ENCODE data around the gene TMEM54. TPM values are rescaled to one million over a fixed set of nuclear protein-coding genes. Genes with fewer than 3 reads are reported as not detected.

TMEM54 gene
- total and polyA plus RNA-seq, 4 donors = 0.92 to 10.9 (median 2.6) TPM

GRCh38 chr1:32925403-32926162 lies 24.4 kb upstream of the TMEM54 start:
- TF ChIP-seq EGR1 (IDR thresholded peaks at IDR 0.05; ENCODE audit: low read depth in 2 of 2) = no peak
- no peak for TF ChIP-seq SP1 (IDR thresholded peaks at IDR 0.05)
- no peak for TF ChIP-seq HNF4A (conservative IDR thresholded peaks at IDR 0.05)
- TF ChIP-seq NR2F2 (IDR thresholded peaks at IDR 0.05) = no peak
- Histone ChIP-seq H3K4me3 (ENCODE audit: low read depth in 1 of 3, low read length in 3 of 3) (no peak overlapping the region), H3K36me3 (ENCODE audit: control insufficient read depth in 4 of 4, insufficient read depth in 3 of 4, low read depth in 1 of 4, low read length in 3 of 4) (no peaks in the 10 kb centered on the region), H3K9ac (ENCODE audit: low read depth in 1 of 2, low read length in 2 of 2) (no peak overlapping the region), H3K4me1 (ENCODE audit: control insufficient read depth in 4 of 4, insufficient read depth in 4 of 4, low read length in 3 of 4) (peaks cover 3 to 7% (median 6%) of the 10 kb centered on the region in 4 donors), H3K27me3 (ENCODE audit: control insufficient read depth in 4 of 4, insufficient read depth in 4 of 4, low read length in 3 of 4) (no peaks in the 10 kb centered on the region), H3K9me3 (ENCODE audit: control insufficient read depth in 4 of 4, low read length in 3 of 4) (no peaks in the 10 kb centered on the region), H3K27ac (ENCODE audit: low read depth in 1 of 2, low read length in 2 of 2) (no peak overlapping the region)
- 63% methylated on average over 24 of the region's 24 CpGs for WGBS
- DNase-seq (ENCODE audit: low spot score) = no peak

GRCh38 chr1:32924881-32925344 lies 23.7 kb upstream of the TMEM54 start:
- TF ChIP-seq RAD21 (IDR thresholded peaks at IDR 0.05) = peak in 1 of 2 donors; percentile 18
- TF ChIP-seq CTCF (IDR thresholded peaks at IDR 0.05; ENCODE audit: low read depth, low read length, missing input control) = peak; percentile 8
- TF ChIP-seq FOXA2 (IDR thresholded peaks at IDR 0.05) = no peak
- no peak for TF ChIP-seq GABPA (IDR thresholded peaks at IDR 0.05 in 1 of 2, conservative IDR thresholded peaks at IDR 0.05 in 1 of 2)
- no peak for TF ChIP-seq RXRA (IDR thresholded peaks at IDR 0.05)
- Histone ChIP-seq H3K27ac (ENCODE audit: low read depth in 1 of 2, low read length in 2 of 2) (no peak overlapping the region), H3K4me1 (ENCODE audit: control insufficient read depth in 4 of 4, insufficient read depth in 4 of 4, low read length in 3 of 4) (peaks cover 3 to 11% (median 6%) of the 10 kb centered on the region in 4 donors), H3K9me3 (ENCODE audit: control insufficient read depth in 4 of 4, low read length in 3 of 4) (no peaks in the 10 kb centered on the region), H3K36me3 (ENCODE audit: control insufficient read depth in 4 of 4, insufficient read depth in 3 of 4, low read depth in 1 of 4, low read length in 3 of 4) (no peaks in the 10 kb centered on the region), H3K4me3 (ENCODE audit: low read depth in 1 of 3, low read length in 3 of 3) (no peak overlapping the region), H3K9ac (ENCODE audit: low read depth in 1 of 2, low read length in 2 of 2) (no peak overlapping the region), H3K27me3 (ENCODE audit: control insufficient read depth in 4 of 4, insufficient read depth in 4 of 4, low read length in 3 of 4) (no peaks in the 10 kb centered on the region)
- peak; percentile 49 for DNase-seq (ENCODE audit: low spot score)
- WGBS = 22% methylated on average over 31 of the region's 31 CpGs

- no peaks in the 10 kb centered on the region for H3K36me3 ChIP-seq (ENCODE audit: control insufficient read depth in 4 of 4, insufficient read depth in 3 of 4, low read depth in 1 of 4, low read length in 3 of 4)
- peaks cover 3 to 11% (median 6%) of the 10 kb centered on the region in 4 donors for H3K4me1 ChIP-seq (ENCODE audit: control insufficient read depth in 4 of 4, insufficient read depth in 4 of 4, low read length in 3 of 4)
- WGBS = 27% methylated on average over 7 of the region's 7 CpGs
- no peak for DNase-seq (ENCODE audit: low spot score)
- H3K27me3 ChIP-seq (ENCODE audit: control insufficient read depth in 4 of 4, insufficient read depth in 4 of 4, low read length in 3 of 4) = no peaks in the 10 kb centered on the region
- H3K9ac ChIP-seq (ENCODE audit: low read depth in 1 of 2, low read length in 2 of 2) = no peak overlapping the region
- H3K4me3 ChIP-seq (ENCODE audit: low read depth in 1 of 3, low read length in 3 of 3) = no peak overlapping the region
- H3K27ac ChIP-seq (ENCODE audit: low read depth in 1 of 2, low read length in 2 of 2) = peak overlapping the region; percentile 22 to 67
- H3K9me3 ChIP-seq (ENCODE audit: control insufficient read depth in 4 of 4, low read length in 3 of 4) = no peaks in the 10 kb centered on the region
- peak; percentile 75 for TF ChIP-seq MAX (IDR thresholded peaks at IDR 0.05)
- peak; percentile 45 for TF ChIP-seq FOXA2 (IDR thresholded peaks at IDR 0.05)
- peak; percentile 58 for TF ChIP-seq ZBTB33 (IDR thresholded peaks at IDR 0.05)
- TF ChIP-seq HNF4A (conservative IDR thresholded peaks at IDR 0.05) = peak; percentile 62 to 85
- TF ChIP-seq JUND (IDR thresholded peaks at IDR 0.05) = peak; percentile 23 to 64
- no peak for TF ChIP-seq CTCF (IDR thresholded peaks at IDR 0.05; ENCODE audit: low read depth, low read length, missing input control)
- TF ChIP-seq ATF3 (IDR thresholded peaks at IDR 0.05) = peak; percentile 37
- TF ChIP-seq RXRA (IDR thresholded peaks at IDR 0.05) = peak; percentile 97 to 98
- peak in 1 of 2 donors; percentile 52 for TF ChIP-seq EGR1 (IDR thresholded peaks at IDR 0.05; ENCODE audit: low read depth in 2 of 2)
- TF ChIP-seq GABPA (IDR thresholded peaks at IDR 0.05 in 1 of 2, conservative IDR thresholded peaks at IDR 0.05 in 1 of 2) = peak in 1 of 2 donors; percentile 44
- peak; percentile 60 for TF ChIP-seq SP1 (IDR thresholded peaks at IDR 0.05)
- TF ChIP-seq FOXA1 (IDR thresholded peaks at IDR 0.05) = no peak
- no peak for TF ChIP-seq TAF1 (conservative IDR thresholded peaks at IDR 0.05)
- peak; percentile 93 for TF ChIP-seq YY1 (IDR thresholded peaks at IDR 0.05)
- TF ChIP-seq NR2F2 (IDR thresholded peaks at IDR 0.05) = peak; percentile 60
Measured at GRCh38 chr1:32920833-32921232, 19.6 kb upstream of the TMEM54 start.
